DLD1 (cell line): ENCODE results near the gene DUS1L.
"Not testable (repeated sequence)": the region's sequence is repeated elsewhere in the genome, so short reads cannot be mapped to it uniquely, and the experiment has no call there.

Source experiments
- in situ Hi-C: cut with HindIII; loops from 2 replicates; pipeline ENCODE4 v1.10.0; 2017; ENCODE audit warnings: low sequenced_read_pairs

DUS1L gene

DNA sequence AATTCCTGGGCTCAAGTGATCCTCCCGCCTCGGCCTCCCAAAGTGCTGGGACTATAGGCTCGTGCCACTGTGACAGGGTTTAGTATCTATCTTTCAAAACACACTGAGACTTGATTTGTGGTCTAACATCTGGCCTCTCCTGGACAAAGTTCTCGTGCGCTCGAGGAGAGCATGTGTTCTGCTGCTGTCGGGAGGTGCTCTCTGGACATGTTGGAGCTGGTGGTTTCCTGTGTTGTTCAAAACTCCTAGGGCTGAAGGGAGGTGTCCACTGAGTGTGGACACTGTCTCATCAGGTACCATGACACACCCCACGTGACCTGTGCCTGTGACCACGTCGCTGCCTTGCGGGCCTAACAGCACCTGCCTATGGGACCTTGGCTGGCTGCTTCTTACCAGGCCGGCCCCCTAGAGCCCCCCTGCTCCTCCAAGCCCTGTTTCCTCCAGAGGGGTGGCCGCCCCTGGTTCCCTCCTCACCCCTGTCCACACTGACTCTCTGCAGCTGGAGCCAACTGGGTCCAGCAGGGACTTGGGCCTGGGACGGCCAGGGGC, 19.6 kb downstream of the DUS1L start:
- in situ Hi-C loops, result no loop called here

DNA sequence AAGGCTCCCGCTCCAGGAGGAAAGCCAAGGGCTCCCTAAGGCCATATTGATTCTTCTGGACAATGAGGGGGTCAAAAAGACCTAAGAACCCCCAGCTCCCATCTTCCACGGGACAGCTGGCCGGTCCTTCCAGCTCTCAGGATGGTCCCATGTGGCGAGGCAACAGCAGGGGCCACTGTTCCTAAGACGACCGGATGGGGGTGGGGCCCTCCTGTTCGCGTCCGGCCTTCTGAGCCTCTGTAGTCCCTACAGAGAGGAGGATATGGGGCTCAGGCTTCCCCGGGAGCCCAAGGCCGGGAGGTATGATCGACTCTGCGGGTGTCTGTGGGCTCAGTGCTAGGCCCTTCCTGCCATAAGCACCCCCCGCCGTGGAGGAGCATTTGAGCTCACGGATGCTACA, 22.1 kb downstream of the DUS1L start:
- in situ Hi-C loops, result no loop called here

DNA sequence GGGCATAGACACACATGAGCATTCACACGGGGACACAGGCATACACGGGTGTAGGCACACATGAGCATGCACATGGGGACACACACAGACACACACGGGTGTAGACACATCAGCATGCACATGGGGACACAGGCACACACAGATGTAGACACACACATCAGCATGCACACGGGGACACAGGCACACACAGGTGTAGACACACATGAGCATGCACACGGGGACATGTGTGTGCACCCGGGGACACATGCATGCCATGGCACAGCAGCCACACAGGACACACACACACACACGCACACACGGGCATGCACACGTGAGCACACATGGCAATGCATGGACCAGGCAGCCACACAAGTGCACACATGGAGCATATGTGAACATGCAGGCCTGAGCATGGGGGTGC, 23.0 kb downstream of the DUS1L start:
- in situ Hi-C loops, result no loop called here

DNA sequence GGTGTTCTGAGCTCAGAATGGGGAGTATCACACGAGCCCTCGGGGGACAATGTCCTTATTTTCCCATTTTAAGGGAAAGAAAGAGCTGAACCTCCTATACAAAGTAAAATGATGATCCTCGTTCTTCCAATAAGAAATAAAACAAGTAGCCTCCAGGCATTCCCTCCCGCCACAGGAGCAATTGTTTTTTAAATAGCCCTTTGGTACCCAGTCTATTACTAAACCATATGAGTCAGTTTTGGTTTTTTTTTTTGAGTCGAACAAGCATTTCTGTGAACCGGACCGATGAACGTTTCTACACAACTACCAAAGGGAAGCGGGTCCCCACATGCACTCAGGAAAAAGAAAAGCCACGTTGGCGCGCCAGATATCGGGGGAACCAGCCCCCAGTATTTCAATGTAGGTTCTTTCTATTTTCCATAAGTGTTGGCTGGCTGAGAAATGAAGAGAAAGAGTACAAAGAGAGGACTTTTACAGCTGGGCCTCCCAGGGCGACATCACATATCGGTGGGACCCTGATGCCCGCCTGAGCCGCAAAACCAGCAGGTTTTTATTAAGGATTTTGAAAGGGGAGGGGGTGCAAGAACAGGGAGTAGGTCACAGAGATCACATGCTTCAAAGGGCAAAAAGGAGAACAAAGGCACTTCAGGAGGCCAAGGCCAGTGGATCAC, 24.3 kb downstream of the DUS1L start:
- in situ Hi-C loops, result no loop called here

DNA sequence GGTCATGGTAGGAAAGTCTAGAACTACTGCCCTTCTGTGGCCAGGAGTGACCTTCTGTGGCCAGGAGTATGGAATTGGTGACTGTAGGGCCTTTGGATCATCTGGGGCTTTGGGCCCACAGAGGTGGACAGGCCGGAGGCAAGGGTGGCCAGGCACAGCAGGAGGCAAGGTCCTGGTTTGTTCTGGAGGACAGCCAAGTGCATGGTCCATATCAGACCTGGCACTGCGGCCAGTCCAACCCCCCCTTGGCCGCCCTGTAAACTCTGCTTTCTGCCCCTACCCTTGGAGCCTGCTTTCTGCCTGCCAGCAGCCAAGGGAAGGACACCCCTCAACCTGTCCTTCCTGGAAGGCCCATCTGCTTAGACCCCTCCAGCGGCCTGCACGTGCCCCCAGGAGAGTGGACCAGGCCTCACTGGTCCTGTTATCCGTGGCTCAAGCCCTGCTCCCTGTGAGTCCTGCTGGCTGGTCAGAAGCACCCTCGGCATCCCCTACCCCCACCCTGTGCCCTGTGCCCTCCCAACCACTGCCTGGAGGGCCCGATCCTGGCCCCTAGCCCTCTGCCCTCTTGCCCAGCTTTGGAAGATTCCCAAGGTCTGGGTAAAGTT, 25.8 kb downstream of the DUS1L start:
- in situ Hi-C loops, result no loop called here

DNA sequence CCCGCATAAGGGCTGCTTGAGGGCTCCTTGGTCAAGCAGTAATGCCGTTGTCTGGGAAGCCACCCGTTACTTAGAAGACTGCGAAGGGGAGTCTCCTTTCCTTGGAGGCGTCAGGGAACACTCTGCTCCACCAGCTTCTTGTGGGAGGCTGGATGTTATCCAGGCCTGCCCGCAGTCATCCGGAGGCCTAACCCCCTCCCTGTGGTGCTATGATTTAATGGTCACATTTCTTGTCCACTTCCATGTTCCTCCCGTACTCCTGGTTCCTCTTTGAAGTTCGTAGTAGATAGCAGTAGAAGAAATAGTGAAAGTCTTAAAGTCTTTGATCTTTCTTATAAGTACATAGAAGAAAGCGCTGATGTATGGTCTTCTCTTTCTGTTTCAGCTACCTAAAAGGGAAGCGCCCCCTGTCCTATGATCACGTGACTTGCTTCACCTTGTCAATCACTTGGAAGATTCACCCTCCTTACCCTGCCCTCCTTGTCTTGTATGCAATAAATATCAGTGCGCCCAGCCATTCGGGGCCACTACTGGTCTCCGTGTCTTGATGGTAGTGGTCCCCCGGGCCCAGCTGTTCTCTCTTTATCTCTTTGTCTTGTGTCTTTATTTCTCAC, 26.7 kb downstream of the DUS1L start:
- in situ Hi-C loops, result not testable (repeated sequence)

DNA sequence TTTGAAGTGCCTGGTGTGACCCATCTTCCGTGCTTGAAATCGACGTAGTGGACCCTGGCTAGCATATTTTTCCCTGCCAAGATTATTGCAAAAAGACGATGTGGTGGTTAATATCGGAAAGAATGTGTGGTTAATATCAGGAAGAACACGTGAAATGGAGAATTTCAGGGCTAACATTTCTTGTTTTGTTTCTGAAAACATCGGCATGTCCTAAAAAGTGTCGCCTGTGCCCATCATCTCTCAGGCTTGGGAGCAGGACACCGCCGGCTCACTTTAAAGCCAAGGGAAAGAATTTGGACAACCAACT, 27.8 kb downstream of the DUS1L start:
- in situ Hi-C loops, result no loop called here

DNA sequence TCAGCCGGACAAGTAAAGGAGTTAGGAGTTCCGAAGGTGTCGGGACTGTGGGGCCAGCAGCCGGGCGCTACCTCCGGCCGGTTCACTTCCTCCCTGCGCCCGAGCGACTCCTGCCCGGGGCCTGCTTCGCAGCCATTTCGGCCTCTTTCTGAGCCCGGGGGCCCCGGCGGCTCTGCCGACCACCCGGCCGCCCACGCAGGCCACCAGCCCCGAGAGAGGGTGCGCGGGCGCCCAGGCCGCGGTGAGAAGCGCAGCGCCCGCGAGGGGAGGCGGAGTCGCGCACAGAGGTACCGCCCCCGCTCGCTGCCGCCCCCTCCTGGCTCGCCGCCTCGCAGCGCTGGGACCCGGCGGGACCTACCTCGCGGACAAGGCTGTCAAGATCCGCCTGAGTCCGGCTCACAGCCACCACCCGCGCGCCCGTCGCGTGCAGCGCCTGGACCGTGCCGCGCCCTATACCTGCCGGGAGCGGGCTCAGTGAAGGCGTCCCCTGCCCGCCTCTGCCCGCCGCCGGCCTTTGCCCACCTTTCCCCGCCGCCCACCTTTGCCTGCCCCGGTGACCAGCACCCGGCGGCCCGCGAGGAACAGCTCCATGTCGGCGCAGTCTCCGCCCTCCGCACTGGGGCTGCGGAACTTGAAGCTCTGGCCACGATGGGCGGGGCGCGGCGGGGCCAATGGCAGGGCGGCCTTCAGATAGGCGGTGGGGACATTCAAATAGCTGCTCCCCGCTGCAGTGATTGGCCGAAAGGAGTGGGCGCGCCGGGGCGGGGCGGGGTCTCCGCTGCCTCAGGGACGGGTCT, 28.3 kb downstream of the DUS1L start, which contains the start of gene DCXR:
Gene DCXR (minus strand): TSS at position 606 of the 797 bp plus-strand sequence. CDS start 15 bp downstream, at position 591.
- in situ Hi-C loops, result no loop called here

DNA sequence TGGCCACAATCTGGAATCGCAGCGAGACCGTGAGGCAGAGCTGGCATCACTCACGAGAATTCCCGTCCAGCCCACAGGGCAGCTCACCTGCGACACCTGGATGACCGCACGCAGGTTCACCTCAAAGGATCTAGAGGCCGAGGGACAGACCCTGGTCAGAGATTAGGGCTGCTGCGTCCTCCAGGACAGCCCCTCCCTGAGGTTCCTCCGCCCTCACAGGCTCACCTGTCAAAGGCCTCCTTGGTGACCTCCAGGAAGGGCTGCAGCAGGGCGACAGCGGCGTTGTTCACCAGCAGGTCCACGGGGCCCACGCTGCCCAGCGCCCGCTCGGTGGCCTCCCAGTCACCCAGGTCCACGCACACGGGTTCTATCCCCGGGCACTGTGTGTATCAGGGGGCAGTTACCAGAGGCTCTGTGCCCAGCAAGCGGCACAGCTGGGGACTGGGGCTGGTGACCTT, 28.9 kb downstream of the DUS1L start:
- in situ Hi-C loops, result no loop called here

DNA sequence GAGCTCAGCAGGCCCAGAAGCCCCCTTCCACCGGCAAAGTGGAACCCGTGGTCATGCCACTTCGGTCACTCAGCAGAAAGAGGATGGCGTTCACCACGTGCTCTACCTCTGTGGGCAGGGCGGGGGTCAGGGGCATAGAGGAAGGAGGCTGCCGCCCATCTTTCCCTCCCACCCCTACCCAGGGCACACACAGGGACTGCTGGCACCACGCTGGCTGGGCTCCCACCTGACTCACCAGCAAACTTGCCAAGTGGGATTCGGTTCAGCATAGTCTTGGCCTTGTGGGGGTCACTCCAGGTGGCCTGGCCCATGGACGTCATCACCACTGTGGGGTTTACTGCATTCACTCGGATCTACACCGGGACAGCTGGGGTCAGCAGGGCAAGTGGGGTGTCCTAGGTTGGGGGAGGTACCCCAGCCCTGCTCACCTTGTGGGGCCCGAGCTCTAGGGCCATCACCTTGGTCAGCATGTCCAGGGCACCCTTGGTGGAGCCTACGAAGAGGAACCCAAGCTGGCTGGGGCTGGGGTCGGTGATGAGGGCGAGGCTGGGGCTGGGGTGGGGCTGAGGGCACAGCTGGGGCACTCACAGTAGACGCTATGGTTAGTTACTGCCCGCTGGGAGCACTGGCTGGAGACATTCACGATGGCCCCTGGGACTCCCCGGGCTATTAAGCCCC, 29.5 kb downstream of the DUS1L start:
- in situ Hi-C loops, result no loop called here

DNA sequence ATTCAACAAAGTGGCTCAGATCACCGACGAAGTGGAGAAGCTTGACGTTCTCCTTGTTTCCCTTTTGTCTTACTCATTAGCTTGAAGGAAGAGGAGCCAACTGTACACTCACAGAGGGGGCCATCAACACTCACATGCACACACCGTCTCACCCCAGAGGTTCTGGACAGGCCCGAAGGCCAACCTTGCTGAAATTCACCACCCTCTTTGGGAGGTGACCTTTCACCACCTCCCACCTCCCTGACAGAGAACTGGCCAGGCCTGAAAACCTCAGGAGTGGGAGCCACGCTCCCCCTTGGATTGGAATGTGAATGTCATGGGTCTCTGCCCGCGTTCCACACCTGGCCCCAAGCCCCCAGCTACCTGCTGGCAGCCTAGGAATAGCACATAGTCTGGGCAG, 30.1 kb downstream of the DUS1L start:
- in situ Hi-C loops, result no loop called here

DNA sequence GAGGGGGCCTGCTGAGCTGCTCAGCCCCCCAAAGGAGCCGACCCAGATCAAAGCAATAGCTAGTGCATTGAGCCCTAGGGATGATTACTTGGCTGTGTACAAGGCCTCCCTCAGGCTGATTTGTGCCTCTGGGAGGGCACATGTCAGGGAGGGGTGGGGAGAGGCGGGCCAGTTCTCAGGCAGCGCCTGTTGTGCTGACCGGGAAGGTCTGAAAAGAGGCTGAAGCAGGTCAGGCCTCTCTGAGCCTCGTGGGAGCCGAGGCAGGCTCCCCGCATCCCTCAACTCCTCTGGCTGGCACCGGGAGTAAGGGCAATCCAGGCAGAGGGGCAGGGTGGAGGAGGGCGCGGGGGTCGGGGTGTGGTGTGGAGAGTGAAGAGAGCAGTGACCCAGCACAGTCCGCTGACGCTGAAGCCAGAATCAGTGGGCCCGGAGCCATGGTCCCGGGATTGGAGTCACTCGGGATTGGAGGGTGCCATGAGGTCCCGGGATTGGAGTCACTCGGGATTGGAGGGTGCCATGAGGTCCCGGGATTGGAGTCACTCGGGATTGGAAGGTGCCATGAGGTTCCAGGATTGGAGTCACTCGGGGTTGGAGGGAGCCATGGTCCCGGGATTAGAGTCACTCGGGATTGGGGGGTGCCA, 31.1 kb downstream of the DUS1L start:
- in situ Hi-C loops, result no loop called here

DNA sequence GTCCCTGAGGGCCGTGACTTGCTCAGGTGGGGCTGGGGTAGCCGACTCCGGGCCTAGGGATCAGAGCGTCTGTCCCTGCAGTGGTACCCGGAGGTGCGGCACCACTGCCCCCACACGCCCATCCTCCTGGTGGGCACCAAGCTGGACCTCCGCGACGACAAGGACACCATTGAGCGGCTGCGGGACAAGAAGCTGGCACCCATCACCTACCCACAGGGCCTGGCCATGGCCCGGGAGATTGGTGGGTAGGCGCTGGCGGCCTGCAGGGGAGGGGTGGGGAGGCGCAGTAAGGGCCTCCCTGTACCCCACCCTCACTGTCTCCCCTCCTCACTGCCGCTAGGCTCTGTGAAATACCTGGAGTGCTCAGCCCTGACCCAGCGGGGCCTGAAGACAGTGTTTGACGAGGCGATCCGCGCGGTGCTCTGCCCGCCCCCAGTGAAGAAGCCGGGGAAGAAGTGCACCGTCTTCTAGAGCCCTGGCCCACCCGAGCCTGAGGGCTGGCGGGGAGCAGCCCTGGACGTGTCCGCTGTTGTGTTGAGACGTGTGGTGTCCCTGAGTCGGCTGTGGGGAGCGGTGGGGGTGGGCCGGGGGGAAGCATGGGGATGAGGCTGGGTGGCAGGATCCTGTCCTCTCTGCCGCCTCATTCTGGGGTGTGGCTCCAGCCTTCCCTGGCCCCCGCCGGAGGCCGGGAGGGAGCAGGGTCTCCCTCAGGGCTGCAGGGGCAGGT, 32.1 kb downstream of the DUS1L start:
- in situ Hi-C loops, result no loop called here

DNA sequence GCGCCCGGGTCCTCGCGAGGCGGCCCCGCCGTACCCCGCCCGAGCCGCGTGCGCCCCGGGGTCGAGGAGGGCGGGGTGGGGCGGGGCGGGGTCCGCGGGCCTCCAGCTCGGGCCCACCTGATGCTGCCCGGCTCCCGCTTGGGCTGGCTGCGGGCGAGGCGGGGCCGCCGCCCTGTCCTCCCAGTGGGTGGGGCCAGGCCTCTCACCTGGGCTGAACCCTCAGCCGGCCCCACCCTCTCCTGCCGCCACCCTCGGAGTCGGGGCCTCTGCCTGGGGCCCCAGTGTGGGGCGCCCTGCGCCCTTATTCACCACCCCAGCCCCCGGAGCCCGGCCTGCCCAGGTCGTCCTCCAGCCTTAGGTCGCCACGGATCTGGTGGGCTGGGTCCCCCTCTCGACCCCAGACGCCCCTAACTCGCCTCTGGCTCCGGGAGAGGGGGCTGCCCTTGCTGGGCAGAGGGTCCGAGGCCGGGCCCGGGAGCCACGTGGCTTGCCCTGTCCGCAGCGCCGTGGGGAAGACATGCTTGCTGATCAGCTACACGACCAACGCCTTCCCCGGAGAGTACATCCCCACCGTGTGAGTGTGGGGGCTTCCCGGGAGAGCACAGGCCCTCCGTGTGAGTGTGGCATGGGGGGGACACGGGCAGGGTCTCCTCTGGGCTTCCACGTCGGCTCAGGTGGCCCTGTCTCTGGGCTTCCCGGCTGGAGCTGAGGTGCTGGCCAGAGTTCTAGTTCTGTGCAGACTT, 33.5 kb downstream of the DUS1L start:
- in situ Hi-C loops, result no loop called here

DNA sequence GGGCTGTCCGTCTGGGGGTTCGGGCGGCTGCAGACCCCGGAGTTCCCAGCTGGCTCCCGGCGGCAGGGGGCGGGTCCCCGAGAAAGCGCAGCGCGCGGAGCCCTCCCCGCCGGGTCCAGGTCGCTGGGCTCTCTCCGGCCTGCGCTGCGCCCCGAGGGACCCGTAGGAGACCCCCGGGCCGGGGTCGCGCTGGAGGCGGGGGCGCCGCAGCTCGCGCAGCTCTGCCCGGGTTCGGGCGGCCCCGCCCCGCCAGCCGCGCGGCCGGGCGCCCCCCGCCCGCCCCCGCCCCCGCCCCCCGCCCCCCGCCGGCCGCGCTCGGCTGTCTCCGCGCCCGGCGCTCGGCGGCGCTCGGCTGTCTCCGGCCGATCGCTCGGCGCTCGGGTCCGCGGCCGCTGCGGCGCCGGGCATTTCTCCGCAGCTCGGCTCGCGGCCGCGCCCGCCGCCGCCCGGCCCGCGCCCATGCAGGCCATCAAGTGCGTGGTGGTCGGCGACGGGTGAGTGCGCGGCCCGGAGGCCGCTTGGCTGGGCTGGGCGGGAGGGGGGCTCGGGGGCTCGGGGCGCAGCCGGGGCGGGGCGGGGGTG, 34.2 kb downstream of the DUS1L start, which contains the start of gene RAC3:
Gene RAC3 (plus strand): TSS at position 376 of the 582 bp plus-strand sequence. CDS start 84 bp downstream, at position 460.
- in situ Hi-C loops, result no loop called here

DNA sequence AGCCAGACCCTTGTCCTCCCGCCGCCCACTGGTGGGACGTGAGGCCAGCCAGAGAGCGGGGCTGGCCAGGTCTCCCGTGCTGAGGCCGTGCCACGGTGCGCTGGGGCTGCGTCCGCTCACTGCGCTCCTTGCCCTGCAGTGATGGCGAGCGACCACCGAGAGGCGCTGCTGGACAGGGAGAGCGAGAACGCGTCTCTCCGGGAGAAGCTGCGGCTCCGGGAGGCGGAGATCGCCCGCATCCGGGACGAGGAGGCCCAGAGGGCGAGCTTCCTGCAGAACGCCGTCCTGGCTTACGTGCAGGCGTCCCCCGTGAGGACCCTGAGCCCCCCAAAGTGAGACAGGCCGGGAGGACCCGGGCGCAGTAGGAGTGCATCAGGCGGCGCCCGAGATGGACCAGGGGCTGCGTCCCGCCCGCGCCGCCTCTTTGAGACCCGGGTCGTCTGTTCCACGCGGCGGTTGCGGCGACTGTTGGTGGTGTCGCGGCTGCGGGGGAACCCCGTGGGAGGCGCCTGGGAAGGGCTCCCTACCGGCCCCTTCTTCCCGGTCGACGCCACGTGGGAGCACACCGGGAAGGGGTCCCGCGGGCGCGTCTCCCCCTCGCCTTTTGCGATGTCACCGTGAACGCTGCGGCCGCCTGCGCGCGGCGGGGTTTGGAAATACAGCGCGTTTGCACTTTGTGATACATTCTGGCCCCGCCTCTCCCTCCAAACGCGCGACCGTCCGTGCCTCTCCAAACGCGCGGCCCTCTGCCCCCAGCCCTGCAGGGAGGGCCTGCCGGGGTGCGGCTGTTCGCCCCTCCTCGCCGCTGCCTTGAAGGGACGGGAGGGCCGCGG, 34.9 kb downstream of the DUS1L start:
- in situ Hi-C loops, result no loop called here

DNA sequence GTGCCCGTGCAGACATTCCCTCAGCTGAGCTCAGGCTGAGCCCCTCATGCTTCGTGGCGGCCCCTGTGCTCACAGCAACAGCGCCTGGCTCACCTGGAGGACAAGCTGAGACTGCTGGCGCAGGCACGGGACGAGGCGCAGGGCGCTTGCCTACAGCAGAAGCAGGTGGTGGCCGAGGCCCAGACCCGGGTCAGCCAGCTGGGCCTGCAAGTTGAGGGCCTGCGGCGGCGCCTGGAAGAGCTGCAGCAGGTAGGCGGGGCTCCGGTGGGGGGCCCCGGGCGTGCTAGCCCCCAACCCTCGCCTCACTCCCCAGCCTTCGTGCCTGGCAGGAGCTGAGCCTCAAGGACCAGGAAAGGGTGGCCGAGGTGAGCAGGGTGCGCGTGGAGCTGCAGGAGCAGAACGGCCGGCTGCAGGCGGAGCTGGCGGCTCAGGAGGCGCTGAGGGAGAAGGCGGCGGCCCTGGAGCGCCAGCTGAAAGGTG, 35.6 kb downstream of the DUS1L start:
- in situ Hi-C loops, result no loop called here
